DLD1 (cell line): ENCODE results near the gene CEP350.
"Not testable (repeated sequence)": the region's sequence is repeated elsewhere in the genome, so short reads cannot be mapped to it uniquely, and the experiment has no call there.

Experiments used
- in situ Hi-C: cut with HindIII; loops from 2 replicates; pipeline ENCODE4 v1.10.0; 2017; ENCODE audit warnings: low sequenced_read_pairs

The CEP350 gene

GRCh38 chr1:179984101-179984500 is 29.5 kb downstream of the CEP350 start:
- in situ Hi-C loops, result no loop called here

GRCh38 chr1:179984942-179985341 is 30.3 kb downstream of the CEP350 start:
- in situ Hi-C loops, result no loop called here

- in situ Hi-C loops, result no loop called here
Measured at GRCh38 chr1:179990847-179991246, 36.2 kb downstream of the CEP350 start.

- in situ Hi-C loops, result no loop called here
Measured at GRCh38 chr1:179995576-179995975, 41.0 kb downstream of the CEP350 start.

GRCh38 chr1:179996099-179996498 is 41.5 kb downstream of the CEP350 start:
- in situ Hi-C loops, result no loop called here

- in situ Hi-C loops, result no loop called here
Measured at GRCh38 chr1:180000575-180000974, 46.0 kb downstream of the CEP350 start.

GRCh38 chr1:180002437-180002836 is 47.8 kb downstream of the CEP350 start:
- in situ Hi-C loops, result no loop called here

- in situ Hi-C loops, result no loop called here
Measured at GRCh38 chr1:180003026-180003695, 48.6 kb downstream of the CEP350 start.

GRCh38 chr1:180006762-180007161 is 52.2 kb downstream of the CEP350 start:
- in situ Hi-C loops, result not testable (repeated sequence)

GRCh38 chr1:180020017-180020416 is 65.4 kb downstream of the CEP350 start:
- in situ Hi-C loops, result no loop called here

GRCh38 chr1:180026556-180026955 is 71.9 kb downstream of the CEP350 start:
- in situ Hi-C loops, result no loop called here

GRCh38 chr1:180027949-180028445 is 73.4 kb downstream of the CEP350 start:
- in situ Hi-C loops, result no loop called here

GRCh38 chr1:180028864-180029263 is 74.3 kb downstream of the CEP350 start:
- in situ Hi-C loops, result no loop called here

GRCh38 chr1:180029524-180030135 is 75.0 kb downstream of the CEP350 start:
- in situ Hi-C loops, result no loop called here

- in situ Hi-C loops, result no loop called here
Measured at GRCh38 chr1:180031664-180032063, 77.1 kb downstream of the CEP350 start.

- in situ Hi-C loops, result no loop called here
Measured at GRCh38 chr1:180033390-180033789, 78.8 kb downstream of the CEP350 start.

- in situ Hi-C loops, result no loop called here
Measured at GRCh38 chr1:180040034-180040433, 85.4 kb downstream of the CEP350 start.

- in situ Hi-C loops, result no loop called here
Measured at GRCh38 chr1:180041582-180041981, 87.0 kb downstream of the CEP350 start.

GRCh38 chr1:180042988-180043622 is 88.5 kb downstream of the CEP350 start:
- in situ Hi-C loops, result no loop called here

GRCh38 chr1:180043785-180044184 is 89.2 kb downstream of the CEP350 start:
- in situ Hi-C loops, result no loop called here

- in situ Hi-C loops, result no loop called here
Measured at GRCh38 chr1:180046674-180047073, 92.1 kb downstream of the CEP350 start.
